ENCODE measurements around the gene C1orf198. TPM values are rescaled to one million over a fixed set of nuclear protein-coding genes. Genes with fewer than 3 reads are reported as not detected.

C1orf198 gene
- total and polyA plus RNA-seq, 8 donors = 16.5 to 35.3 (median 20.7) TPM

- intact Hi-C loops (cut with DNase I) = no loop called here
- DNase-seq (no peak), FAIRE-seq (no peak), ATAC-seq (no peak)
- Histone ChIP-seq H3K4me3 (no peak overlapping the region), H3K36me3 (no peaks in the 10 kb centered on the region), H3K4me1 (no peaks in the 10 kb centered on the region), H3K9me3 (no peaks in the 10 kb centered on the region), H3K27ac (no peak overlapping the region), H3K27me3 (no peaks in the 10 kb centered on the region)
- whole genome bisulfite sequencing, 2 donors = 88 to 91% methylated on average over 6 of the region's 6 CpGs
- TF ChIP-seq CTCF (IDR thresholded peaks at IDR 0.05) = no peak
Measured at GRCh38 chr1:230876660-230877059, 8.3 kb upstream of the C1orf198 start.

- intact Hi-C loops (cut with DNase I) = no loop called here
- DNase-seq (no peak), ATAC-seq (no peak), FAIRE-seq (no peak)
- H3K4me3 ChIP-seq = no peak overlapping the region
- H3K9me3 ChIP-seq = no peaks in the 10 kb centered on the region
- TF ChIP-seq CTCF (IDR thresholded peaks at IDR 0.05) = no peak
- H3K27me3 ChIP-seq = no peaks in the 10 kb centered on the region
- no peaks in the 10 kb centered on the region for H3K36me3 ChIP-seq
- H3K27ac ChIP-seq = no peak overlapping the region
- 90 to 91% methylated on average over 8 of the region's 8 CpGs for WGBS, 2 donors
- H3K4me1 ChIP-seq = no peaks in the 10 kb centered on the region
Measured at GRCh38 chr1:230875370-230875769, 7.0 kb upstream of the C1orf198 start.

GRCh38 chr1:230870916-230871315 is 2.6 kb upstream of the C1orf198 start:
- Histone ChIP-seq H3K36me3 (no peaks in the 10 kb centered on the region), H3K9me3 (no peaks in the 10 kb centered on the region), H3K27ac (no peak overlapping the region), H3K4me1 (peaks cover 9 to 15% (median 10%) of the 10 kb centered on the region in 3 donors), H3K27me3 (no peaks in the 10 kb centered on the region), H3K4me3 (no peak overlapping the region)
- TF ChIP-seq CTCF (IDR thresholded peaks at IDR 0.05) = no peak
- intact Hi-C loops (cut with DNase I) = no loop called here
- ATAC-seq = no peak
- FAIRE-seq = no peak
- no peak for DNase-seq
- 91 to 97% methylated on average over 4 of the region's 4 CpGs for WGBS, 2 donors

- no peak for TF ChIP-seq CTCF (IDR thresholded peaks at IDR 0.05)
- WGBS, 2 donors = 81% methylated on average over 4 of the region's 4 CpGs
- intact Hi-C loops (cut with DNase I) = no loop called here
- peak overlapping the region in 2 of 4 donors; percentile 95 to 96 for H3K27ac ChIP-seq
- DNase-seq = no peak
- no peak for FAIRE-seq
- no peaks in the 10 kb centered on the region for H3K36me3 ChIP-seq
- H3K9me3 ChIP-seq = no peaks in the 10 kb centered on the region
- no peaks in the 10 kb centered on the region for H3K27me3 ChIP-seq
- H3K4me3 ChIP-seq = no peak overlapping the region
- ATAC-seq = no peak
- H3K4me1 ChIP-seq = peaks cover 13 to 15% (median 15%) of the 10 kb centered on the region in 3 donors
Measured at GRCh38 chr1:230869500-230869899, 1.2 kb upstream of the C1orf198 start.

GRCh38 chr1:230868736-230869385 is 540 bp upstream of the C1orf198 start:
- peak; percentile 75 to 85 (median 82) for ATAC-seq
- Histone ChIP-seq H3K4me3 (peak overlapping the region; percentile 74 to 91 (median 84)), H3K4me1 (peaks cover 18 to 19% (median 19%) of the 10 kb centered on the region in 3 donors), H3K9me3 (no peaks in the 10 kb centered on the region), H3K27me3 (no peaks in the 10 kb centered on the region), H3K36me3 (no peaks in the 10 kb centered on the region), H3K27ac (peak overlapping the region; percentile 78 to 96 (median 91))
- no peak for TF ChIP-seq CTCF (IDR thresholded peaks at IDR 0.05)
- peak; percentile 77 to 88 (median 81) for DNase-seq
- FAIRE-seq = no peak
- intact Hi-C loops (cut with DNase I) = no loop called here
- 10 to 11% methylated on average over 40 of the region's 40 CpGs for WGBS, 2 donors
